ENCODE data around the gene RGS10.
"Not testable (repeated sequence)": the region's sequence is repeated elsewhere in the genome, so short reads cannot be mapped to it uniquely, and the experiment has no call there.

Gene RGS10

GRCh38 chr10:119466076-119466475 is 76.4 kb downstream of the RGS10 start:
- no peak for DNase-seq

DNA sequence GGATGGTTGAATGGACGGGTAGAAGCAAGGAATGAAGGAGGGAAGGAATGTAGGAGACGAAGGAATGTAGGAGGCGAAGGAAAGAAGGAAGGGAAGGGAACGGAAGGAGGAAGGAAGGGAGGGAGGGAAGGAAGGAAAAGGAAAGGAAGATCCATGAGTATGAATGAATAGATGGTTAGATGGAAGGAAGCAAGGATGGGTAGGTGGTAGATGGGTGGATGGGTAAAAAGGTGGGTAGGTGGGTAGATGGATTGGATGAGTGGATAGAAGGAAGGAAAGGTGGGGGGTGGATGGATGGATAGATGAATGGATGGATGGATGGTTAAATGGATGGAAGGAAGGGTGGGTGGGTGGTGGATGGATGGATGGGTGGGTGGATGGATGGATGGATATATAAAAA is 77.4 kb downstream of the RGS10 start:
- DNase-seq, result no peak

GRCh38 chr10:119463195-119463594 is 79.3 kb downstream of the RGS10 start:
- DNase-seq, result not testable (repeated sequence)

DNA sequence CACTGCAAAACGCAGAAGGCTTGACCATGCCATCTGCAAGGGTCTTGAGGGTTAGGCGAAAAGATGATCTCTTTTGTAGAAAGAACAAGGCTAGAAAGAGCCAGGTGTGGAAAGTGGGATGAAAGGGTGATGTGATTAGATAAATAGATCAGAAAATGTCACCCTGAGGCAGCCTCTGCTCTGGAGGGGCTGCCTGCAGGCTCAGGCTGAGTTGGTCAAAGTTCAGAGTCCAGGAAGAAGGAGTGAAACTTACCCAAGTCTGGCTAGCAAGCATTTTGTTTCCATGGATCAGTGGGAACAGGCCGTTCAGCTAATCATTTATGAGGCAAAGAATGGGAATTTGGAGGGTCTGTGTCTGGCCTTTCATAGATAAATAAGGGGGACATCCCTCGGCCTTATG is 79.7 kb downstream of the RGS10 start:
- no peak for DNase-seq

- DNase-seq, result no peak
Measured at GRCh38 chr10:119461923-119462322, 80.6 kb downstream of the RGS10 start.

- DNase-seq, result no peak
Measured at GRCh38 chr10:119461380-119461779, 81.1 kb downstream of the RGS10 start.

- no peak for DNase-seq
Measured at GRCh38 chr10:119460369-119461195, 81.9 kb downstream of the RGS10 start.

DNA sequence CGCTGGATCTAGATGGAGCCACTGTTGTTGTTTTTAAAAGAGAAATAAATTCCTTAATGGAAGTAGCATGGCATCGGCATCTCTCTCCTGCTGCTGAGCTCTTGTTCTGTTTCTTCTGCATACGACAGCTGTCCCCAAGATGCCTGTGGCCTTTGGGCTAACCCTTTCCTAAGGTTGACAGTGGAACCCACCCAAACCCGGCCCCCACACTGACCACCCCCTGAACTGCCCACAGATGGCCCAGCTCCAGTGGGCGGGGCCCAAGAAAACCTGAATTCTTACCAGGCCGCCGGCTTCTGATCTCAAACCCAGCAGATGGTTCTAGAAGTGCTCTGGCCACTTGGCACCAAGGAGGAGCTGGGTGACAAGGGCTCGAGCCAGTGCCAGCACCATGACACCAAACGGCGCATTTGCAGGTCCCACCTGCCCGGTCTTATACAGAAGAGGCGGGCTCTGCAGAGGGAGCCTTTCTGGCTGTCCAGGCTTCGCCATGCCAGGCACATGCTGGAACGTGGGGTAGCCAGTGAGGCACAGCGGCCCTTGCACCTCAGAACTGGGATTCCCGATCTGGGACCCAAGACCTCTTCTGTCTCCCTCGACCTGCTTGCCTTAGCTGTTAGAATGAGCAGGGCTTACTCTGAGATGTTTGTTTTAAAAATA is 82.7 kb downstream of the RGS10 start:
- no peak for DNase-seq

GRCh38 chr10:119457966-119458766 is 84.4 kb downstream of the RGS10 start:
- no peak for DNase-seq

- no peak for DNase-seq
Measured at GRCh38 chr10:119456435-119456810, 86.1 kb downstream of the RGS10 start.

DNA sequence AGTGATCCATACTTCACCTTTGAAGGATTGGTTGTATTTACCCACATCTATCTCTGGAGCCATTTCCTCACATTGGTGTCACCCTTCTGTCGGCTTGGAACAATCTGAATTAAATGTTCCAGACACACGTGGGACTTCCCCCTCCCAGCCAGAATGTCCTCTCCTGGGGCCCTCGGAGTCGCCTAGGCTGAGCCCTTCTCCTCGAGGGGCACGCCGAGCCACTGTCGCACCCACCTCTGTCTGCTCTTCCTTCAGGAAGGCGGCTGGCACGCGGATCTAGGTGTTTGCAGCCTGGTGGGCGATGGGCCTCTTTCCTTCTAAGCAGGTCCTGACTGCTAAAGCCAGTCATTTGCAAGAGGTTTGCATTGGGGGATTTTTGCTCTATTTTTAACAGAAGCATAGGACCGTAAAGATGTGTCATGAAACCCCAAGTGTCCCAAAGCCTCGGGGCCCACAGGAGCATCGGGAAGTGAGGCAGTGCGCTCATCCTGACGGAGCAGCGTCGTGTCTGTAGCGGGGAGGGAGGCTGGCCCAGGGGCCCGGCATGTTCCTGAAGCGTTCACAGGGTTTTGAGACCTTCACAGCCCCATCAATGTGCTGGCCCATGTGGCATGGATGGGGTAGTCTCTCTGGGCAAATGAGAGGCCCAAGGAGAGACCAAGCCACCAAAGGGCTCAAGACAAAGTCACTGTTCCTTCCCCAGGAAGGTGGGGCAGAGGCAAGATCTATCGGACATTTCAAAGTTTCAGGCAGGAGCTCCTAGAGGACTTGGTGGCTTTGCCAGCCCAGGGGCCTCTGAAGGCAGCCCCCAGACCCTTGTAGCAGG is 86.7 kb downstream of the RGS10 start:
- no peak for DNase-seq

- no peak for DNase-seq
Measured at GRCh38 chr10:119454990-119455389, 87.5 kb downstream of the RGS10 start.

GRCh38 chr10:119454316-119454715 is 88.2 kb downstream of the RGS10 start:
- no peak for DNase-seq

DNA sequence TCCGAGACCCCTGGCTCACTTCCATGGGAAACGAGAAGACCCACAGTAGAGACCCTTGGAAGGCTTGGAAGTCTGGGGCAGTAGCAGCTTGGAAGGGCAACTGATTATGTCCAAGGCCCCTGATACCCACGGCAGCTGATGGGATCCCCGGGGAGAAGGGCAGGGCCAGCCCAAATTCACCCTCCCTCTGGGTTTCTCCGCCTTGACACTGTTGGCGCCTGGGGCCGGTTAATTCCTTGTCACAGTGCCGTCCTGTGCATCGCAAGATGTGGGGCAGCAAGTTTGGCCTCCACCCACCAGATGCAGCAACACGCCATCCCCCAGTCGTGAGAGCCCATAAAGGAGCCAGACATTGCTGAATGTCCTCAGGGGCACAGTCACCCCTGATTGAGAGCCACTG is 89.2 kb downstream of the RGS10 start:
- no peak for DNase-seq

- DNase-seq, result no peak
Measured at GRCh38 chr10:119452396-119452795, 90.1 kb downstream of the RGS10 start.

- no peak for DNase-seq
Measured at GRCh38 chr10:119451300-119451896, 91.1 kb downstream of the RGS10 start.

- DNase-seq, result no peak
Measured at GRCh38 chr10:119450606-119451299, 91.8 kb downstream of the RGS10 start.

Data from NCI-H1417 treated with DMSO at 0.1 percent for 48 hours (cell line).